GM12892 (cell line): ENCODE measurements around the gene C3orf22.

ENCODE experiments used
- DNase-seq: peaks from one replicate; pipeline ENCODE4 v3.0.0; 2011; ENCODE audit not compliant: insufficient read length
- FAIRE-seq: peaks from 2 replicates; lab custom pipeline; 2011; peaks lifted over from hg19 to GRCh38; lab: Jason Lieb, UNC
- POLR2A ChIP-seq: IDR thresholded peaks from 2 replicates; pipeline ENCODE4 v1.6.1; 2011; ENCODE audit warnings: low read depth, low read length, control low read depth
- POLR2AphosphoS5 ChIP-seq: IDR thresholded peaks from 2 replicates; pipeline ENCODE4 v1.6.1; 2011; ENCODE audit warnings: low read depth, low read length, control low read depth
- TAF1 ChIP-seq: IDR thresholded peaks from 2 replicates; pipeline ENCODE4 v1.6.1; 2011; ENCODE audit warnings: low read depth, mild to moderate bottlenecking, control low read depth, low read length, borderline replicate concordance

C3orf22 gene

GRCh38 chr3:126512916-126513650 lies 45.6 kb downstream of the C3orf22 start:
- TF ChIP-seq POLR2AphosphoS5 (no peak), POLR2A (no peak), TAF1 (no peak)
- no peak for DNase-seq
- no peak for FAIRE-seq

GRCh38 chr3:126512026-126512425 lies 46.7 kb downstream of the C3orf22 start:
- FAIRE-seq (no peak), DNase-seq (no peak)
- TF ChIP-seq TAF1: no peak
- no peak for TF ChIP-seq POLR2A
- TF ChIP-seq POLR2AphosphoS5: no peak

DNA sequence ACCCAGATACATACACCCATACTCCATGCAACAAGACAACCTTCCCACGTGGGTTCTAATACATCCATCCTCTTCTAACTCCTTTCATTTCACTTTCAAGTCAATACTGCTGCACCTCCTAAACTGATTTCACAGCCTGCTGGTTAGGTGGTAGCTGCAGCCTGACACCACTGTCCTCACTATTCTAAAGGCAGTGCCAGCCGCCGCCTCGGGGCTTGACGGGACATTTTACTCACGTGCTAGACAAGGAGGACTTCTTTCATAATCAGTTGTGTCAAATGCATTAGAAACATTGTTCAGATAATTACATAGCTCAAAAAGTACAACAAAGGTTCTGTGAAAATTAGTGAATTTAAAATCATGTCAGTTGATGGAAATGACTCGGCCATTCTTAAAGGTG lies 47.4 kb downstream of the C3orf22 start:
- TF ChIP-seq POLR2A (no peak), TAF1 (no peak), POLR2AphosphoS5 (no peak)
- FAIRE-seq: no peak

DNA sequence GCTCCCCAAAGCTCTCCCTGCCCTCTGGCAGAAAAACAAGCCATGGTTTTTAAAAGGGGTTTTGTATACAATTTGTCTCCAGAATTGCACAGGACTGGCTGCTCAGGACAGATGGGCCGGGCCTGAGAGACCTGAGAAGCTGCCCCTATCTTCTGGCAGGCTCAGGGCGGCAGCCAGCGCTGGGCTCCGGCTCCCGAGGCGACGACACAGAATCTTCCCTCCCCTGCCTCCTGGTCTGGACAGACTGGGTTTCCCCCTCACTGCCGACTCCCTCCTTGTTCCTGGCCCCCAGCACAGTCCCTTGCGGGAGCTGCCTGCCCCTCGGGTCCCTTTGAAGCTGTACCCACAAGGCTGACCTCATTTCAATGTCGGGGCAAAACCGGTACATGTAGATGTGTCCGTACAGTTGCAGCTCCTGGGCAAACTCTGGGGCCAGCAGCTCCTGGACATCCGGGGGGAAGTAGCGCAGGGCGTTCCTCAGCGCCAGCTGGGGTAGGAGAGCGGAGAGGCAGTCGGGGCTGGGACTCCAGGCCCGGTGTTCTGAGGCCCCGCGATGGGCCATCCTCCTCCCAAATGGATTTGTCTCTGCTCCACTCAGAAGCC lies 48.3 kb downstream of the C3orf22 start:
- no peak for TF ChIP-seq POLR2AphosphoS5
- no peak for TF ChIP-seq TAF1
- no peak for TF ChIP-seq POLR2A
- FAIRE-seq (no peak), DNase-seq (no peak)

More for the DNA sequence above, 47.4 kb downstream of the C3orf22 start:
- DNase-seq: no peak

DNA sequence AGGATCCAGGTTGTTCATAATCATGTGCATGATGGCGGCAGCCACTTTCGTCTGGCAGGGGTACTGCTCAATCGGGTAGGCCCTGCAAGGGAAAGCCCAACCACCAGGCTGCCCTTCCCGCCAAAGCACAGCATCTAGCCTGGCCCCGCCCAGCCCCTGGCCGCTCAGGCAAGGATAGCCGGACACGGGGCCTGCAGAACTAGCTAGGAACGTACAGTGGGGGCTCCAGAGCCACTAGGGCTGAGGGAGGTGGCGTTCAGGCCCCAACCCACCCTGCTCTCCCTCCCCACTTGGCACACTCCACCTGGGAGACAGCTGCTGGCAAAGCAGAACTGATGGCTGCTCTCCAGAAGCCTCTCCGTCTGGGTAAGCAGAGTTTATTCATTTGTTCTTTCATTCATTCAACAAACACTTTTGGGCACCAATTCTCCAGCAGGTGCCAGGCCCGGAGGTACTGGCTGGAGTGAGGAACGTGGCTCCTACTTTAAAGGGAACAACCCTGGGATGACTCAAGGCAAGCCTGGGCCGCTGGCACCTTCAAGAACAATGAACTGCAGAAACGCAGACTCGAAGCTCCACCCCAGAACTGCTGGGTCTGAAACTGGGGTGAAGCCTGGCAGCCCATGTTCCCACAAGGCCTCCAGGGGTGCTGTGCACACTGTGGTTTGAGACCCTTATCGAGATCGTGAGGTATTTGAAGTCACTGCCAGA lies 49.0 kb downstream of the C3orf22 start:
- no peak for DNase-seq
- TF ChIP-seq POLR2AphosphoS5 (no peak), POLR2A (no peak), TAF1 (no peak)
- FAIRE-seq: no peak

GRCh38 chr3:126508564-126508964 lies 50.2 kb downstream of the C3orf22 start:
- no peak for DNase-seq
- TF ChIP-seq TAF1: no peak
- no peak for TF ChIP-seq POLR2A
- no peak for TF ChIP-seq POLR2AphosphoS5
- FAIRE-seq: no peak

DNA sequence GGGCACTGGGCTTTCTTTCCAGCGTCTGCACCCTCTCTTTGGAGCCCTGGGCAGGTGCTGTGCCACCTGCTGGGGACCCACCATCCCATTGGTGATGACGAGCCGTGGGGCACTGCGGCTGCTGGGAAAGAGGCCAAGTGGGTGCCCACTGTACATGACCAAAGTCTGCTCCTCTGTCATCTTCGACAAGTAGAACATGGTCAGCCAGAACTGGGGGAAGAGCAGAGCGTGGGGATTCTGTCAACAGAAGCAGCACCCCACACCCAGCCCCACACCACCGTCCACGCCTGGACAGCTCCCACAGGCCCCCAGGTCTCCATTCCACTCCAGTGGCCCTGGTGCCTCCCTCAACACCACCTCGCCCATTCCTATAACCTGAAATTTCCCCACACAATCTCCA lies 50.8 kb downstream of the C3orf22 start:
- FAIRE-seq (no peak), DNase-seq (no peak)
- TF ChIP-seq POLR2AphosphoS5: no peak
- TF ChIP-seq POLR2A: no peak
- no peak for TF ChIP-seq TAF1

DNA sequence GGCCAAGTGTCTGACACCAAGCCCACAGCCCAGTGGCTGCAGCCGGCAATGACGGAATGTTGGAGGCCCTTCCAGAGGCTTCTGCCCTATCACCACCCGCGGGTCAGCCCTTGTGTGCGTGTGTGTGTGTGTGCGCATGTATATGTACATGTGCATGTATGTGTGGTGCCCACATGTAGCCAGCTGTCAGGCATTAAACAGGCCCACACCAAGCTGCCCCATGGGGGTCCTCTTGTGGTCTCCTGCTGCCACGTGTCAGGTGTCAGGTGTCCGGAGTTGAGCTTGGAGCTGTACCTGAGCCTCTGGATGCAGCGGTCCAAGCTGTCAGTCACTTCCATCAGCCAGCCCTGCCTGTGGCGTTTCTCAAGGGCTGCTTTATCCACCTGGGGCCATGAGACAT lies 55.0 kb downstream of the C3orf22 start:
- no peak for TF ChIP-seq TAF1
- no peak for TF ChIP-seq POLR2AphosphoS5
- TF ChIP-seq POLR2A: no peak
- FAIRE-seq: no peak
- DNase-seq: no peak

DNA sequence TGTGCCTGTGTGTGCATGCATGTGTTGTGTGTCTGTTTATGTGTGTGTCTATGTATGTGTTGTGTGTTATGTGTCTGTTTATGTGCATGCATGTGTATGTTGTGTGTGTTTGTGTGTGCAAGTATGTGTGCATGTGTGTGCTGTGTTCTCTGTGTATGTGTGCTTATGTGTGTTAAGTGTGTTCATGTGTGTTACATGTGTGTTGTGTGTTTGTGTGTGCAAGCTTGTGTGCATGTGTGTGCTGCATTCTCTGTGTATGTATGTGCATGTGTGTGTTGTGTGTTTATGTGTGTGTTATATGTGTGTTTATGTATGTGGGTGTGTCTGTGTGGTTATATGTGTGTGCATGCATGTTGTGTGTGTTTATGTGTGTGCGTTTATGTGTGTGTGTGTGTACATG lies 56.1 kb downstream of the C3orf22 start:
- DNase-seq (no peak), FAIRE-seq (peak; percentile 86)
- no peak for TF ChIP-seq POLR2A
- TF ChIP-seq TAF1: no peak
- no peak for TF ChIP-seq POLR2AphosphoS5

GRCh38 chr3:126501736-126502135 lies 57.0 kb downstream of the C3orf22 start:
- no peak for TF ChIP-seq TAF1
- TF ChIP-seq POLR2AphosphoS5: no peak
- no peak for TF ChIP-seq POLR2A
- DNase-seq (no peak), FAIRE-seq (no peak)

DNA sequence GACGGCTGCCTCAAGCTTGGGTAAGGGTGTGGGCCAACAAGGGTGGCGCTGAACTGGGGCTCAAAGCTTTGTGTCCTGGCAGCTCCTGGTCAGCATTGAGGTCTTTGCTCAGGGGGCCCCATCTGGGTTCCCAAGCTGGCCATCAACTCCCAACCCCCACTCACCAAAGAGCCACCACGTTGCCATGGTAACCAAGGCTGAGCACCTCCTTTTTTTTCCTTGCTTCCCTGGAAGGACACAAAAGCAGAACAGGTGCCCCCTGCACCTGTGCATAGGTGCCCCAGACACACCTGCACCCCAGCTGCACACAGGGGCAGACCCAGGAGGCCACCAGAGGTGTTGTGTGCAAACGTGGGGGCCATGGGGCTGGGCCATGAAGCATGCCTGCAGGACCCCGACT lies 57.7 kb downstream of the C3orf22 start:
- FAIRE-seq (no peak), DNase-seq (no peak)
- TF ChIP-seq POLR2A (no peak), TAF1 (no peak), POLR2AphosphoS5 (no peak)
